Esophagus muscularis mucosa (tissue), 4 donors: ENCODE results near the gene HIVEP2.

ENCODE experiments used
- EP300 ChIP-seq: sonication (generic); formaldehyde crosslinking; IDR thresholded peaks from one replicate; pipeline ENCODE4 v1.6.1; 2017; ENCODE audit warnings: antibody characterized with exemption
- POLR2A ChIP-seq: fragments of 450-650 bp; IDR thresholded peaks from one replicate; pipeline ENCODE4 v1.6.1; 2017; ENCODE audit warnings: antibody characterized with exemption, moderate library complexity, mild to moderate bottlenecking, low read depth
- TF ChIP-seq, protein P1 (sequence below), 3 experiments: fragments of 200-600 bp in 2 of 3; fragments of 450-650 bp in 1 of 3; sonication (generic) in 2 of 3; IDR thresholded peaks; one replicate each; pipeline ENCODE4 v1.5.1; 2017 to 2019; ENCODE audit warnings: antibody characterized with exemption in 3 of 3, mild to moderate bottlenecking in 2 of 3, moderate library complexity in 1 of 3

DNA sequence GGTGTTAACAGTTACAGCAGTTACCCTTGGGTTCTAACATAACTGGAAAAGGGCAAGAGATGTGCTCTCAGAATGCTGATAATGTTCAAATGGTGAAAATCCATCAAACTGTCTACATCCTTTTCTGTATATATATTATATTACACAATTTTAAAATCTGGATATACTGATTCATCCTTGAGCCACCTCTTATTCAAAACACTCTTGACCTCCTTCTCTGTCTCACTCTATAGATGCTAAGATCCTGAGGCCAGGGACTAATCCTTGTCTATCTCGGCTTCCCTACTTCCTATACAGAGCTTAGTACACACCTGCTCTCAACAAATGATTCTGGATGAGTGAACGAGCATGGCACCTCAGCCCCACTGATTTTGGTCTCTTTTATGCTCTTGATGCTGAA lies 47.3 kb downstream of the HIVEP2 start:
- TF ChIP-seq, protein P1, sequence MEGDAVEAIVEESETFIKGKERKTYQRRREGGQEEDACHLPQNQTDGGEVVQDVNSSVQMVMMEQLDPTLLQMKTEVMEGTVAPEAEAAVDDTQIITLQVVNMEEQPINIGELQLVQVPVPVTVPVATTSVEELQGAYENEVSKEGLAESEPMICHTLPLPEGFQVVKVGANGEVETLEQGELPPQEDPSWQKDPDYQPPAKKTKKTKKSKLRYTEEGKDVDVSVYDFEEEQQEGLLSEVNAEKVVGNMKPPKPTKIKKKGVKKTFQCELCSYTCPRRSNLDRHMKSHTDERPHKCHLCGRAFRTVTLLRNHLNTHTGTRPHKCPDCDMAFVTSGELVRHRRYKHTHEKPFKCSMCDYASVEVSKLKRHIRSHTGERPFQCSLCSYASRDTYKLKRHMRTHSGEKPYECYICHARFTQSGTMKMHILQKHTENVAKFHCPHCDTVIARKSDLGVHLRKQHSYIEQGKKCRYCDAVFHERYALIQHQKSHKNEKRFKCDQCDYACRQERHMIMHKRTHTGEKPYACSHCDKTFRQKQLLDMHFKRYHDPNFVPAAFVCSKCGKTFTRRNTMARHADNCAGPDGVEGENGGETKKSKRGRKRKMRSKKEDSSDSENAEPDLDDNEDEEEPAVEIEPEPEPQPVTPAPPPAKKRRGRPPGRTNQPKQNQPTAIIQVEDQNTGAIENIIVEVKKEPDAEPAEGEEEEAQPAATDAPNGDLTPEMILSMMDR (IDR thresholded peaks at IDR 0.05): no peak
- TF ChIP-seq POLR2A (no peak), EP300 (no peak)
